ENCODE results near the gene POLN.

GRCh38 chr4:2272026-2272827 lies 30.3 kb upstream of the POLN start:
- no peak for TF ChIP-seq CTCF (IDR thresholded peaks at IDR 0.05)
- TF ChIP-seq EP300 (IDR thresholded peaks at IDR 0.05): no peak
- no peak for TF ChIP-seq POLR2AphosphoS5 (IDR thresholded peaks at IDR 0.05)
- no peak for TF ChIP-seq POLR2A (IDR thresholded peaks at IDR 0.05)

Data from stomach (tissue), 4 donors.